ENCODE measurements around the gene ACP1. TPM values are rescaled to one million over a fixed set of nuclear protein-coding genes. Genes with fewer than 3 reads are reported as not detected.

ACP1 gene
- total RNA-seq, 1 experiment from 2014 or later = 120 TPM

DNA sequence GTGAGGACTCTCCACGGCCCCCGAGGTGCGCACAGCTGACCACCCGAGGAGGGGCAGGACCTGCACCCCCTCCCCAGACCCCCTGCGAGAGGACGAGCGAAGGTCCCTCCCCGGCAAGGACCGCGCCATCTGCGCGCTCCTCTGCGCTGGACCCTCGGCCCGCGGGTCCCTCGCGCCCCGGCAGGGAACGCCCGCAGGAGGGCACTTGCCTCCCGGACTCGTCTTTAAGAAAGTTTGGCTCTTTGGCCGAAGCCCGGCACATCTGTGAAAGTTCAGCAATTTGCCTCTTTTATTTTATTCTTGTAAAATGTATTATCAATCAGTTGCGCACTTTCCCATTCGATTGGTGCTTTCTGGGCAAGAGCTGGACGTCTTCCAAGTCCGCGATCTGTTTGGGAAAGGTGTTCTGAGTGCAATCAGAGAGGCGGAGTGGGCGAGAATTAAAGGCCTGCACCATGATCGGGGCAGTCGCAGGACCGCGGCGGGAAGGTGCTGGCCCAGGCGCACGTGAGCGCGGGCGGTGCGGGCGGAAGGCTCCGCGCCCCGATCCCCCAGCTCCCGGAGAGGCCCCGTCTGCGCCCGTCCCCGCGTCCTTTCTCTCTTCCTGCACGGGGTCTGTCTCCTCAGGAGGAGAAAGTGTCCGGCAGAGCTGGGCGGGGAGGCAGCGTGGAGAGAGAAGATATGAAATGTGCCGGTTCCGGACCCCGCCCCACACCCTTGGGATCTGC is 24.8 kb downstream of the ACP1 start:
- peaks cover 8% of the 10 kb centered on the region for H3K36me3 Mint-ChIP-seq (ENCODE audit: insufficient read depth, unreplicated experiment)
- peak overlapping the region; percentile 68 for H3K4me3 Mint-ChIP-seq (ENCODE audit: low read depth, unreplicated experiment)
- intact Hi-C loops (cut with micrococcal nuclease; ENCODE audit: unreplicated experiment) = loop anchor here (1.0 to 10.0 kb wide), 4 partner anchors 24 to 235 kb away; no protein-coding TSS in a partner anchor
- TF ChIP-seq, protein P1, sequence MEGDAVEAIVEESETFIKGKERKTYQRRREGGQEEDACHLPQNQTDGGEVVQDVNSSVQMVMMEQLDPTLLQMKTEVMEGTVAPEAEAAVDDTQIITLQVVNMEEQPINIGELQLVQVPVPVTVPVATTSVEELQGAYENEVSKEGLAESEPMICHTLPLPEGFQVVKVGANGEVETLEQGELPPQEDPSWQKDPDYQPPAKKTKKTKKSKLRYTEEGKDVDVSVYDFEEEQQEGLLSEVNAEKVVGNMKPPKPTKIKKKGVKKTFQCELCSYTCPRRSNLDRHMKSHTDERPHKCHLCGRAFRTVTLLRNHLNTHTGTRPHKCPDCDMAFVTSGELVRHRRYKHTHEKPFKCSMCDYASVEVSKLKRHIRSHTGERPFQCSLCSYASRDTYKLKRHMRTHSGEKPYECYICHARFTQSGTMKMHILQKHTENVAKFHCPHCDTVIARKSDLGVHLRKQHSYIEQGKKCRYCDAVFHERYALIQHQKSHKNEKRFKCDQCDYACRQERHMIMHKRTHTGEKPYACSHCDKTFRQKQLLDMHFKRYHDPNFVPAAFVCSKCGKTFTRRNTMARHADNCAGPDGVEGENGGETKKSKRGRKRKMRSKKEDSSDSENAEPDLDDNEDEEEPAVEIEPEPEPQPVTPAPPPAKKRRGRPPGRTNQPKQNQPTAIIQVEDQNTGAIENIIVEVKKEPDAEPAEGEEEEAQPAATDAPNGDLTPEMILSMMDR (IDR thresholded peaks at IDR 0.05; ENCODE audit: unreplicated experiment) = no peak
- CTCF ChIA-PET = interaction anchor here (0.9 kb wide), 1 partner anchor 43 kb away, joined by 3 read pairs; no protein-coding TSS in a partner anchor
- H3K27me3 Mint-ChIP-seq (ENCODE audit: unreplicated experiment) = peaks cover 38% of the 10 kb centered on the region
- peaks cover 8% of the 10 kb centered on the region for H3K4me1 Mint-ChIP-seq (ENCODE audit: low read depth, unreplicated experiment)
- DNase-seq = peak; percentile 25
- H3K9me3 Mint-ChIP-seq (ENCODE audit: low read depth, unreplicated experiment) = no peaks in the 10 kb centered on the region
- no peak overlapping the region for H3K27ac Mint-ChIP-seq (ENCODE audit: unreplicated experiment)
- no TSS peak for BruUV-seq (replicated peaks)

DNA sequence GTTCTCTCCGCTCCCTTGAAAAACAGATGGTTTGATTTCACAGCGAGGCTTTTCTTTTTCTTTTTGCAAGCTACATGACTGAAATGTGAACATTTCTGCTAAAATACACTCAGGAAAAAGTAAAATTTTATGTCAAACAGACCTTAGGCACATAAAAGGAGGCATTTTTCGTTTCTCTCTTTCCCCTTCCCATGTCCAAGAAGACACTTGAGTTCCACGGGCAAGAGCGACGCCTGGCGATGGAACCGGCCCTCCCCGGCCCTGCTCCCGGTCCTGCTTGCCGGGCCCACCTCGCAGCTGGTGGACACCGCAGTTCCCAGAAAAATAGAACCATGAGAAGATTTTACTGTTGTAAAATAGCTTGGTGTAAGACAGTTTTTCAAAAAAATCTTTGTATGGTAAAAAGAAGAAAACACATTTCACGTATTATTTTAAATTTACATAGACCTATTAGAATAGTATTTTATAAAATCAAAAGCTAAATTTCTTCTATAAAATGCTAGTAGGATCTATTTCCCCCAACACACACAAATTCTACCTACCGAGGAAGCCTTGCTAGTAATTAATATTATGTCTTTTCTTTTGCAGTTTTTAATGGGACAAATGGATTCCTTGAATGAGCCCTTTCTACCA is 25.5 kb downstream of the ACP1 start:
- TF ChIP-seq, protein P1 (IDR thresholded peaks at IDR 0.05; ENCODE audit: unreplicated experiment) = peak; percentile 64
- no TSS peak for BruUV-seq (replicated peaks)
- Mint-ChIP-seq H3K27ac (ENCODE audit: unreplicated experiment) (no peak overlapping the region), H3K27me3 (ENCODE audit: unreplicated experiment) (peaks cover 41% of the 10 kb centered on the region), H3K9me3 (ENCODE audit: low read depth, unreplicated experiment) (no peaks in the 10 kb centered on the region), H3K4me3 (ENCODE audit: low read depth, unreplicated experiment) (peak overlapping the region; percentile 68), H3K4me1 (ENCODE audit: low read depth, unreplicated experiment) (peaks cover 5% of the 10 kb centered on the region), H3K36me3 (ENCODE audit: insufficient read depth, unreplicated experiment) (peaks cover 8% of the 10 kb centered on the region)
- intact Hi-C loops (cut with micrococcal nuclease; ENCODE audit: unreplicated experiment) = loop anchor here (1.0 to 10.0 kb wide), 3 partner anchors 44 to 235 kb away; no protein-coding TSS in a partner anchor
- peak; percentile 77 for DNase-seq
- CTCF ChIA-PET = interaction anchor here (0.7 to 0.9 kb wide), 3 partner anchors 9 to 43 kb away, joined by 3 to 4 read pairs (median 3); no protein-coding TSS in a partner anchor

DNA sequence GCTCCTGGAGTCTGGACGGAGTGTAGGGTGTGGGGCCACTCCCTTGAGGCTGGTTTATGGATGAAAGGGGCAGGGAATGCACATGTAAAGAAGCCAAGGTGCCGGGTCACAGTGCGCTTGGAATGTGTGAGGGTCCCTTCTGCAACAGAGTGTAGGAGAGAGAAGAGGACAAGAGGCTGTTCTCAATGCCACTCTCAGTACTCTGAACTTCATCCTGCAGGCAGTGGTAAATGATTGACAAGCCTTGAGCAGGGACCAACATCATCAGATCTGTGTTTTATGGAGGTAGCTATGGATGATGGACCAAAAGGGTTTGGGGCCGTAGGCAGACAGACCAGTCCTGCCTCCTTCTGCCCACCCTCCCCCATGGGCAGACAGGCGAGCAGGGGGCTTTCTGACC is 30.3 kb downstream of the ACP1 start:
- Mint-ChIP-seq H3K9me3 (ENCODE audit: low read depth, unreplicated experiment) (no peaks in the 10 kb centered on the region), H3K27ac (ENCODE audit: unreplicated experiment) (no peak overlapping the region), H3K4me3 (ENCODE audit: low read depth, unreplicated experiment) (no peak overlapping the region), H3K4me1 (ENCODE audit: low read depth, unreplicated experiment) (no peaks in the 10 kb centered on the region), H3K36me3 (ENCODE audit: insufficient read depth, unreplicated experiment) (peaks cover under 1% of the 10 kb centered on the region), H3K27me3 (ENCODE audit: unreplicated experiment) (peaks cover 39% of the 10 kb centered on the region)
- TF ChIP-seq, protein P1 (IDR thresholded peaks at IDR 0.05; ENCODE audit: unreplicated experiment) = no peak
- DNase-seq = no peak
- CTCF ChIA-PET = no interaction called here
- intact Hi-C loops (cut with micrococcal nuclease; ENCODE audit: unreplicated experiment) = loop anchor here (10.0 kb wide), 1 partner anchor 230 kb away; no protein-coding TSS in a partner anchor
- BruUV-seq (replicated peaks) = no TSS peak

DNA sequence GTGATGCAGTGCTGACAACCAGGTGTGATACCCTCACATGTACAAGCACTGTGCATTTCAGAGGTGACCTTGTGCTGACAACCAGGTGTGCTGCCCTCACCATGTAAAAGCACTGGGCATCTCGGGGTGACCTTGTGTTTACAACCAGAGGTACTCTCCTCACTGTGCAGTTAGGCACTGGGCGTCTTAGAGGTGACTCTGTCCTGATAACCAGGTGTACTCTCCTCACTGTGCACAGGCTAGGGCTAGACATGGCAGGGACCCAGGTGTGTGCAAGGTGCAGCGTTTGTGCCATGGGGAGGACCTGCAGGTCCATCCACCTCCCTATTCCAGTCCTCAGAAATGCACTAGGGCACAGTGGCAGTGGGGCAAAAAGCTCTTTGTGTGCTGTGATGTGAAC is 31.6 kb downstream of the ACP1 start:
- no peaks in the 10 kb centered on the region for H3K9me3 Mint-ChIP-seq (ENCODE audit: low read depth, unreplicated experiment)
- no TSS peak for BruUV-seq (replicated peaks)
- intact Hi-C loops (cut with micrococcal nuclease; ENCODE audit: unreplicated experiment) = loop anchor here (10.0 kb wide), 1 partner anchor 228 kb away; no protein-coding TSS in a partner anchor
- TF ChIP-seq, protein P1 (IDR thresholded peaks at IDR 0.05; ENCODE audit: unreplicated experiment) = no peak
- CTCF ChIA-PET = no interaction called here
- H3K36me3 Mint-ChIP-seq (ENCODE audit: insufficient read depth, unreplicated experiment) = no peaks in the 10 kb centered on the region
- no peaks in the 10 kb centered on the region for H3K4me1 Mint-ChIP-seq (ENCODE audit: low read depth, unreplicated experiment)
- H3K27ac Mint-ChIP-seq (ENCODE audit: unreplicated experiment) = no peak overlapping the region
- no peak for DNase-seq
- H3K4me3 Mint-ChIP-seq (ENCODE audit: low read depth, unreplicated experiment) = no peak overlapping the region
- peaks cover 33% of the 10 kb centered on the region for H3K27me3 Mint-ChIP-seq (ENCODE audit: unreplicated experiment)
